SIG-M5 treated with dmso at 0.1 percent for 504 hours (cell line): ENCODE measurements around the gene LAMC1.
"Not testable (repeated sequence)": the region's sequence is repeated elsewhere in the genome, so short reads cannot be mapped to it uniquely, and the experiment has no call there.

Source experiments
- DNase-seq: peaks from one replicate; lab custom pipeline; 2025; ENCODE audit not compliant: unreplicated experiment; lab: John Stamatoyannopoulos, UW

The LAMC1 gene

GRCh38 chr1:183143576-183144315, 120.5 kb downstream of the LAMC1 start:
- no peak for DNase-seq

- peak; percentile 65 for DNase-seq
Measured at GRCh38 chr1:183144752-183145151, 121.5 kb downstream of the LAMC1 start.

- no peak for DNase-seq
Measured at GRCh38 chr1:183147735-183148134, 124.5 kb downstream of the LAMC1 start.

- no peak for DNase-seq
Measured at GRCh38 chr1:183148599-183148998, 125.4 kb downstream of the LAMC1 start.

- DNase-seq, result no peak
Measured at GRCh38 chr1:183149273-183149672, 126.1 kb downstream of the LAMC1 start.

GRCh38 chr1:183150032-183150431, 126.8 kb downstream of the LAMC1 start:
- not testable (repeated sequence) for DNase-seq

GRCh38 chr1:183150445-183150844, 127.2 kb downstream of the LAMC1 start:
- DNase-seq, result no peak

GRCh38 chr1:183152180-183152579, 129.0 kb downstream of the LAMC1 start:
- DNase-seq, result no peak

GRCh38 chr1:183155939-183156338, 132.7 kb downstream of the LAMC1 start:
- DNase-seq, result no peak

GRCh38 chr1:183159960-183160359, 136.7 kb downstream of the LAMC1 start:
- DNase-seq, result peak; percentile 74

- no peak for DNase-seq
Measured at GRCh38 chr1:183161391-183161790, 138.2 kb downstream of the LAMC1 start.

- no peak for DNase-seq
Measured at GRCh38 chr1:183163316-183163715, 140.1 kb downstream of the LAMC1 start.

- DNase-seq, result no peak
Measured at GRCh38 chr1:183164340-183164739, 141.1 kb downstream of the LAMC1 start.

GRCh38 chr1:183164963-183165362, 141.7 kb downstream of the LAMC1 start:
- no peak for DNase-seq

- no peak for DNase-seq
Measured at GRCh38 chr1:183165456-183165855, 142.2 kb downstream of the LAMC1 start.

GRCh38 chr1:183166454-183166853, 143.2 kb downstream of the LAMC1 start:
- DNase-seq, result no peak

- no peak for DNase-seq
Measured at GRCh38 chr1:183167676-183168075, 144.5 kb downstream of the LAMC1 start.

- no peak for DNase-seq
Measured at GRCh38 chr1:183168308-183168707, 145.1 kb downstream of the LAMC1 start.

- no peak for DNase-seq
Measured at GRCh38 chr1:183173828-183174227, 150.6 kb downstream of the LAMC1 start.

GRCh38 chr1:183175631-183176030, 152.4 kb downstream of the LAMC1 start:
- no peak for DNase-seq

- DNase-seq, result no peak
Measured at GRCh38 chr1:183178545-183178944, 155.3 kb downstream of the LAMC1 start.

GRCh38 chr1:183179033-183179432, 155.8 kb downstream of the LAMC1 start:
- no peak for DNase-seq

- DNase-seq, result no peak
Measured at GRCh38 chr1:183180218-183180617, 157.0 kb downstream of the LAMC1 start.
